BJ (cell line): Measurements from ENCODE around the gene C14orf180. TPM values are rescaled to one million over a fixed set of nuclear protein-coding genes. Genes with fewer than 3 reads are reported as not detected.

Source experiments
- CTCF ChIA-PET: fragments of 350-600 bp; formaldehyde crosslinking; extraction: SDS; loops from one replicate; lab custom pipeline; 2021; ENCODE audit warnings: antibody characterized with exemption, inconsistent platforms; lab: Yijun Ruan, JAX
- POLR2A ChIA-PET: fragments of 300-600 bp; sonication (Branson Sonifier 250); formaldehyde crosslinking; extraction: SDS; loops from one replicate; lab custom pipeline; 2021; ENCODE audit warnings: antibody characterized with exemption; lab: Charles Lee
- DNase-seq: peaks from one replicate; pipeline ENCODE4 v3.0.0-alpha.2; 2011; ENCODE audit warnings: low read depth
- H3K27me3 ChIP-seq: 2 replicates; pipeline ENCODE4 v1.6.0; 2011; ENCODE audit warnings: low read length; ENCODE audit not compliant: control insufficient read depth, insufficient read depth
- H3K36me3 ChIP-seq: 2 replicates; pipeline ENCODE4 v1.5.1; 2011; ENCODE audit warnings: low read length; ENCODE audit not compliant: control insufficient read depth, insufficient read depth
- H3K4me3 ChIP-seq: 2 replicates; pipeline ENCODE4 v1.5.1; 2011; ENCODE audit warnings: low read depth, mild to moderate bottlenecking, control low read depth, low read length
- CTCF ChIP-seq: IDR thresholded peaks from 2 replicates; pipeline ENCODE4 v1.5.1; 2011; ENCODE audit warnings: low read depth, mild to moderate bottlenecking, control low read depth, inconsistent platforms, low read length, moderate library complexity; ENCODE audit not compliant: insufficient read depth
- polyA plus RNA-seq: library from polyadenylated mRNA; depleted of rRNA; stranded (reverse); fragments of >200 nt; gene quantifications from 2 replicates; pipeline ENCODE4 v1.2.3, GENCODE V29; 2011

The C14orf180 gene
- polyA plus RNA-seq, 1 experiment = not detected

GRCh38 chr14:104536942-104537612, 42.5 kb upstream of the C14orf180 start:
- Histone ChIP-seq H3K27me3 (no peaks in the 10 kb centered on the region), H3K4me3 (no peak overlapping the region), H3K36me3 (no peaks in the 10 kb centered on the region)
- no peak for DNase-seq
- ChIA-PET POLR2A (no interaction called here), CTCF (no interaction called here)
- no peak for TF ChIP-seq CTCF

- POLR2A ChIA-PET = no interaction called here
- no peak for TF ChIP-seq CTCF
- H3K4me3 ChIP-seq = no peak overlapping the region
- no peaks in the 10 kb centered on the region for H3K27me3 ChIP-seq
- H3K36me3 ChIP-seq = no peaks in the 10 kb centered on the region
- CTCF ChIA-PET = no interaction called here
- no peak for DNase-seq
Measured at GRCh38 chr14:104537613-104537988, 42.0 kb upstream of the C14orf180 start.

DNA sequence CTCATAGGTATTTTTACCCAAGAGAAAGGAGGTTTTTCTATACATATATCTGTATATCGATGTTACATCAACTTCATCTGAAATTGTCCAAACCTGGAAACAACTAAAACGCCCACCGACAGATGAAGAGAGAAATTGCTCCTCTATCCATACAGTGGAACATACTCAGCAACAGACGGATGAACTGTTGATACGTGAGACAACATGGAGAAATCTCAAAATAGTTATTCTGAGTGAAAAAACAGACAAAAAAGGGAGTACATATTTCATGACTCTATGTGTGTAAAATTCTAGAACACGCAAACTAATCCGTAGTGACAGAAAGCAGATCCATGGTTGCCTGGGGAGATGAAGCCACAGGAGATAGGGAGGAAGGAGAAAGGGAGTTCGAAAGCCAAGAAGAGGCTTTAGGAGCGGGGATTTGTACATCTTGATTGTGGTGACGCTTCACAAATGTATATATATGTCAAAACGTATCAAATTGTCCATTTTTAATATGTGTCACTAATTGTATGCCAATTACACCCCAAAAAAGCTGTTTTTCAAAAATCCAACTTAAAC, 37.6 kb upstream of the C14orf180 start:
- DNase-seq = no peak
- H3K4me3 ChIP-seq = no peak overlapping the region
- ChIA-PET CTCF (no interaction called here), POLR2A (no interaction called here)
- TF ChIP-seq CTCF = no peak
- H3K36me3 ChIP-seq = no peaks in the 10 kb centered on the region
- no peaks in the 10 kb centered on the region; the same call in none of the 2 replicates for H3K27me3 ChIP-seq

GRCh38 chr14:104542871-104543830, 36.4 kb upstream of the C14orf180 start:
- Histone ChIP-seq H3K36me3 (no peaks in the 10 kb centered on the region), H3K4me3 (no peak overlapping the region), H3K27me3 (no peaks in the 10 kb centered on the region; the same call in none of the 2 replicates)
- ChIA-PET POLR2A (no interaction called here), CTCF (no interaction called here)
- no peak for TF ChIP-seq CTCF
- DNase-seq = no peak
